GM23338 (cell line): Measurements from ENCODE around the gene SYT15. TPM values are rescaled to one million over a fixed set of nuclear protein-coding genes. Genes with fewer than 3 reads are reported as not detected.

Experiments used
- ATAC-seq: fragments of 200-7000 bp; cut with Tn5 transposase; 3 replicates; pipeline ENCODE4 v1.9.1; 2020
- DNase-seq: peaks from one replicate; pipeline ENCODE4 v3.0.0-alpha.2; 2015; ENCODE audit warnings: low spot score
- H2AFZ ChIP-seq: fragments of 200-600 bp; sonication (generic); 2 replicates; pipeline ENCODE4 v1.8.0; 2016; ENCODE audit warnings: antibody characterized with exemption, mild to moderate bottlenecking, moderate library complexity
- H3F3A ChIP-seq: fragments of 200-600 bp; sonication (generic); replicated peaks from 2 replicates; pipeline ENCODE4 v1.8.0; 2017; ENCODE audit warnings: antibody characterized with exemption, mixed run types, low read depth
- H3K27ac ChIP-seq: fragments of 200-600 bp; sonication (generic); 2 replicates; pipeline ENCODE4 v1.6.1; 2016; ENCODE audit warnings: low read depth
- H3K27me3 ChIP-seq: fragments of 200-600 bp; sonication (generic); 2 replicates; pipeline ENCODE4 v1.8.0; 2016; ENCODE audit warnings: mild to moderate bottlenecking, mixed run types, moderate library complexity; ENCODE audit not compliant: insufficient read depth
- H3K36me3 ChIP-seq: fragments of 200-600 bp; sonication (generic); 2 replicates; pipeline ENCODE4 v1.8.0; 2016; ENCODE audit warnings: mild to moderate bottlenecking; ENCODE audit not compliant: insufficient read depth
- H3K4me1 ChIP-seq: fragments of 200-600 bp; sonication (generic); 2 replicates; pipeline ENCODE4 v1.8.0; 2016; ENCODE audit warnings: mild to moderate bottlenecking, moderate library complexity; ENCODE audit not compliant: insufficient read depth
- H3K4me2 ChIP-seq: fragments of 200-600 bp; sonication (generic); 2 replicates; pipeline ENCODE4 v1.7.1; 2017; ENCODE audit warnings: mixed run types
- H3K4me3 ChIP-seq: fragments of 200-600 bp; sonication (generic); 2 replicates; pipeline ENCODE4 v1.6.1; 2016; ENCODE audit warnings: mixed run types
- H3K79me2 ChIP-seq: fragments of 200-600 bp; sonication (generic); replicated peaks from 2 replicates; pipeline ENCODE4 v1.8.0; 2017; ENCODE audit warnings: mild to moderate bottlenecking; ENCODE audit not compliant: insufficient read depth
- H3K9me2 ChIP-seq: fragments of 200-600 bp; sonication (generic); 2 replicates; pipeline ENCODE4 v1.8.0; 2017; ENCODE audit not compliant: insufficient read depth
- H4K20me1 ChIP-seq: fragments of 200-600 bp; sonication (generic); replicated peaks from 2 replicates; pipeline ENCODE4 v1.8.0; 2017; ENCODE audit warnings: mild to moderate bottlenecking; ENCODE audit not compliant: insufficient read depth
- H3K27ac Mint-ChIP-seq: 2 replicates; pipeline ENCODE4 v1.8.0; 2020; ENCODE audit warnings: inconsistent platforms, mild to moderate bottlenecking, moderate library complexity, mixed read lengths
- H3K27me3 Mint-ChIP-seq: 3 replicates; pipeline ENCODE4 v1.8.0; 2022; ENCODE audit warnings: low read depth, mild to moderate bottlenecking, moderate library complexity, mixed read lengths, inconsistent platforms; ENCODE audit not compliant: insufficient read depth, poor library complexity
- H3K36me3 Mint-ChIP-seq: 3 replicates; pipeline ENCODE4 v1.8.0; 2021; ENCODE audit warnings: low read depth, mild to moderate bottlenecking, inconsistent platforms, moderate library complexity, mixed read lengths
- H3K4me1 Mint-ChIP-seq: 3 replicates; pipeline ENCODE4 v1.8.0; 2020; ENCODE audit warnings: mild to moderate bottlenecking, inconsistent platforms, mixed read lengths
- H3K4me3 Mint-ChIP-seq: 3 replicates; pipeline ENCODE4 v1.8.0; 2021; ENCODE audit warnings: moderate library complexity, mild to moderate bottlenecking, inconsistent platforms, mixed read lengths
- H3K9me3 Mint-ChIP-seq: 3 replicates; pipeline ENCODE4 v1.8.0; 2020; ENCODE audit warnings: moderate library complexity, mild to moderate bottlenecking, inconsistent platforms, mixed read lengths
- CREB1 ChIP-seq: fragments of 250-450 bp; sonication (Bioruptor Pico); IDR thresholded peaks from 2 replicates; pipeline ENCODE4 v1.5.0; 2020; ENCODE audit warnings: low read depth, mild to moderate bottlenecking, moderate library complexity
- EZH2 ChIP-seq: fragments of 200-600 bp; sonication (generic); IDR thresholded peaks from one replicate; pipeline ENCODE4 v1.8.0; 2017; ENCODE audit warnings: antibody characterized with exemption, mild to moderate bottlenecking, low read depth; ENCODE audit not compliant: unreplicated experiment
- JUNB ChIP-seq: IDR thresholded peaks from one replicate; pipeline ENCODE4 v1.6.1; 2016; ENCODE audit warnings: antibody characterized with exemption; ENCODE audit not compliant: unreplicated experiment
- NANOG ChIP-seq: IDR thresholded peaks from 2 replicates; pipeline ENCODE4 v1.6.1; 2016; ENCODE audit warnings: antibody characterized with exemption, borderline replicate concordance
- POLR2AphosphoS5 ChIP-seq: IDR thresholded peaks from 2 replicates; pipeline ENCODE4 v1.6.1; 2016; ENCODE audit warnings: antibody characterized with exemption, low read depth
- REST ChIP-seq: IDR thresholded peaks from one replicate; pipeline ENCODE4 v1.6.1; 2018; ENCODE audit warnings: antibody characterized with exemption; ENCODE audit not compliant: unreplicated experiment
- STAT1 ChIP-seq: IDR thresholded peaks from one replicate; pipeline ENCODE4 v1.6.1; 2016; ENCODE audit warnings: antibody characterized with exemption; ENCODE audit not compliant: unreplicated experiment
- ZNF114 ChIP-seq: fragments of 250-450 bp; sonication (Bioruptor Pico); IDR thresholded peaks from 2 replicates; pipeline ENCODE4 v1.5.0; 2020; ENCODE audit warnings: mild to moderate bottlenecking, moderate library complexity
- ZNF331 ChIP-seq: fragments of 250-450 bp; sonication (Bioruptor Pico); IDR thresholded peaks from 2 replicates; pipeline ENCODE4 v1.5.0; 2020; ENCODE audit warnings: low read depth, mild to moderate bottlenecking, moderate library complexity
- polyA plus RNA-seq: library from polyadenylated mRNA; unstranded; fragments of >200 nt; fragmentation: Nextera tagmentation; extraction: Ambion mirVana; gene quantifications from 2 replicates; pipeline ENCODE4 v1.2.1, GENCODE V29; 2016
- total RNA-seq: library from RNA; depleted of rRNA; stranded (reverse); fragments of >200 nt; shearing (Covaris generic); gene quantifications from 2 replicates; pipeline ENCODE4 v1.2.3, GENCODE V29; 2014
- TF ChIP-seq, protein P1 (sequence below): fragments of 250-450 bp; sonication (Bioruptor Pico); IDR thresholded peaks from 2 replicates; pipeline ENCODE4 v1.5.0; 2020; ENCODE audit warnings: mild to moderate bottlenecking, moderate library complexity

The SYT15 gene
- total and polyA plus RNA-seq, 2 experiments from 2014 or later = 1.5 TPM; not detected in 1

DNA sequence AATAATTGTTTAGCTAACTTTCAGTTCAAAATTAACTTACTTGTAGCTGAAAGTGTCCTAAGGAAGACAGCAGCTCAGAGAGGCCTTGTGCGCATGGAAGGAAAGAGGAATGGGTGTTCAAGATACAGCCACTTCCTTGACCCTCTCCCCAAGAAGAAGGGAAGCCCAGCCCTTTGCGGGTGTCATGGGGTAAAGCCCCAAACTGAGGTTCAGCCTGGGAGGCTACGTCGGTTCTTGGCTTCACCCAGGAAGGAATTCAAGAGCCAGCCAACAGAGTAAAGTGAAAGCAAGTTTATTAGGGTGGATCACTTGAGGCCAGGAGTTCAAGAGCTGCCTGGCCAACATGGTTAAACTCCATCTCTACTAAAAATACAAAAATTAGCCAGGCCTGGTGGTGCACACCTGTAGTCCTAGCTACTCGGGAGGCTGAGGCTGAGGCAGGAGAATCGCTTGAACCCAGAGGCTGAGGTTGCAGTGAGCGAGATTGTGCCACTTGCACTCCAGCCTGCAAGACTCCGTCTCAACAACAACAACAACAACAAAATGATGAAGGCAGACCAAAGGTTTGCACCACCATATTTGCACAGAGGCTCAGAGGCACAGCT, 38.4 kb upstream of the SYT15 start:
- peak overlapping the region; percentile 62 for H3K4me3 Mint-ChIP-seq
- H3K79me2 ChIP-seq = no peaks in the 10 kb centered on the region
- no peak overlapping the region for H3K27ac ChIP-seq
- no peaks in the 10 kb centered on the region; the same call in 1 of the 2 replicates for H3K27me3 ChIP-seq
- peak overlapping the region; percentile 64 for H3K4me3 ChIP-seq
- TF ChIP-seq CREB1 (CRISPR knock-in tag) (no peak), STAT1 (no peak), NANOG (no peak), POLR2AphosphoS5 (no peak; the same call in 1 of the 2 replicates), ZNF114 (CRISPR knock-in tag) (no peak), JUNB (no peak), REST (no peak), EZH2 (no peak), ZNF331 (no peak)
- TF ChIP-seq, protein P1, sequence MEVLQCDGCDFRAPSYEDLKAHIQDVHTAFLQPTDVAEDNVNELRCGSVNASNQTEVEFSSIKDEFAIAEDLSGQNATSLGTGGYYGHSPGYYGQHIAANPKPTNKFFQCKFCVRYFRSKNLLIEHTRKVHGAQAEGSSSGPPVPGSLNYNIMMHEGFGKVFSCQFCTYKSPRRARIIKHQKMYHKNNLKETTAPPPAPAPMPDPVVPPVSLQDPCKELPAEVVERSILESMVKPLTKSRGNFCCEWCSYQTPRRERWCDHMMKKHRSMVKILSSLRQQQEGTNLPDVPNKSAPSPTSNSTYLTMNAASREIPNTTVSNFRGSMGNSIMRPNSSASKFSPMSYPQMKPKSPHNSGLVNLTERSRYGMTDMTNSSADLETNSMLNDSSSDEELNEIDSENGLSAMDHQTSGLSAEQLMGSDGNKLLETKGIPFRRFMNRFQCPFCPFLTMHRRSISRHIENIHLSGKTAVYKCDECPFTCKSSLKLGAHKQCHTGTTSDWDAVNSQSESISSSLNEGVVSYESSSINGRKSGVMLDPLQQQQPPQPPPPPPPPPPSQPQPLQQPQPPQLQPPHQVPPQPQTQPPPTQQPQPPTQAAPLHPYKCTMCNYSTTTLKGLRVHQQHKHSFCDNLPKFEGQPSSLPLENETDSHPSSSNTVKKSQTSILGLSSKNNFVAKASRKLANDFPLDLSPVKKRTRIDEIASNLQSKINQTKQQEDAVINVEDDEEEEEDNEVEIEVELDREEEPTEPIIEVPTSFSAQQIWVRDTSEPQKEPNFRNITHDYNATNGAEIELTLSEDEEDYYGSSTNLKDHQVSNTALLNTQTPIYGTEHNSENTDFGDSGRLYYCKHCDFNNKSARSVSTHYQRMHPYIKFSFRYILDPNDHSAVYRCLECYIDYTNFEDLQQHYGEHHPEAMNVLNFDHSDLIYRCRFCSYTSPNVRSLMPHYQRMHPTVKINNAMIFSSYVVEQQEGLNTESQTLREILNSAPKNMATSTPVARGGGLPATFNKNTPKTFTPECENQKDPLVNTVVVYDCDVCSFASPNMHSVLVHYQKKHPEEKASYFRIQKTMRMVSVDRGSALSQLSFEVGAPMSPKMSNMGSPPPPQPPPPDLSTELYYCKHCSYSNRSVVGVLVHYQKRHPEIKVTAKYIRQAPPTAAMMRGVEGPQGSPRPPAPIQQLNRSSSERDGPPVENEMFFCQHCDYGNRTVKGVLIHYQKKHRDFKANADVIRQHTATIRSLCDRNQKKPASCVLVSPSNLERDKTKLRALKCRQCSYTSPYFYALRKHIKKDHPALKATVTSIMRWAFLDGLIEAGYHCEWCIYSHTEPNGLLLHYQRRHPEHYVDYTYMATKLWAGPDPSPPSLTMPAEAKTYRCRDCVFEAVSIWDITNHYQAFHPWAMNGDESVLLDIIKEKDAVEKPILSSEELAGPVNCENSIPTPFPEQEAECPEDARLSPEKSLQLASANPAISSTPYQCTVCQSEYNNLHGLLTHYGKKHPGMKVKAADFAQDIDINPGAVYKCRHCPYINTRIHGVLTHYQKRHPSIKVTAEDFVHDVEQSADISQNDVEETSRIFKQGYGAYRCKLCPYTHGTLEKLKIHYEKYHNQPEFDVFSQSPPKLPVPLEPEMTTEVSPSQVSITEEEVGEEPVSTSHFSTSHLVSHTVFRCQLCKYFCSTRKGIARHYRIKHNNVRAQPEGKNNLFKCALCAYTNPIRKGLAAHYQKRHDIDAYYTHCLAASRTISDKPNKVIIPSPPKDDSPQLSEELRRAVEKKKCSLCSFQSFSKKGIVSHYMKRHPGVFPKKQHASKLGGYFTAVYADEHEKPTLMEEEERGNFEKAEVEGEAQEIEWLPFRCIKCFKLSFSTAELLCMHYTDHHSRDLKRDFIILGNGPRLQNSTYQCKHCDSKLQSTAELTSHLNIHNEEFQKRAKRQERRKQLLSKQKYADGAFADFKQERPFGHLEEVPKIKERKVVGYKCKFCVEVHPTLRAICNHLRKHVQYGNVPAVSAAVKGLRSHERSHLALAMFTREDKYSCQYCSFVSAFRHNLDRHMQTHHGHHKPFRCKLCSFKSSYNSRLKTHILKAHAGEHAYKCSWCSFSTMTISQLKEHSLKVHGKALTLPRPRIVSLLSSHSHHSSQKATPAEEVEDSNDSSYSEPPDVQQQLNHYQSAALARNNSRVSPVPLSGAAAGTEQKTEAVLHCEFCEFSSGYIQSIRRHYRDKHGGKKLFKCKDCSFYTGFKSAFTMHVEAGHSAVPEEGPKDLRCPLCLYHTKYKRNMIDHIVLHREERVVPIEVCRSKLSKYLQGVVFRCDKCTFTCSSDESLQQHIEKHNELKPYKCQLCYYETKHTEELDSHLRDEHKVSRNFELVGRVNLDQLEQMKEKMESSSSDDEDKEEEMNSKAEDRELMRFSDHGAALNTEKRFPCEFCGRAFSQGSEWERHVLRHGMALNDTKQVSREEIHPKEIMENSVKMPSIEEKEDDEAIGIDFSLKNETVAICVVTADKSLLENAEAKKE (CRISPR knock-in tag) = no peak
- no peak for DNase-seq
- peak overlapping the region; percentile 95 for H2AFZ ChIP-seq
- H3K27me3 Mint-ChIP-seq = peaks cover 22% of the 10 kb centered on the region
- peaks cover 29% of the 10 kb centered on the region for H3K4me1 ChIP-seq
- no peaks in the 10 kb centered on the region for H3K9me3 Mint-ChIP-seq
- peaks cover 3% of the 10 kb centered on the region; the same call in 1 of the 2 replicates for H4K20me1 ChIP-seq
- H3K36me3 ChIP-seq = no peaks in the 10 kb centered on the region
- H3K36me3 Mint-ChIP-seq = no peaks in the 10 kb centered on the region; the same call in 2 of the 3 replicates
- 0 out of 2 replicates have a peak, but pooled peaks cover 5% of the 10 kb centered on the region for H3F3A ChIP-seq
- H3K4me2 ChIP-seq = peak overlapping the region; percentile 80
- H3K27ac Mint-ChIP-seq = no peak overlapping the region
- ATAC-seq = no peak
- peaks cover 28% of the 10 kb centered on the region for H3K4me1 Mint-ChIP-seq
- peaks cover 9% of the 10 kb centered on the region; the same call in 1 of the 2 replicates for H3K9me2 ChIP-seq
